Ovary (tissue), 9 donors: Measurements from ENCODE around the gene ARHGEF26. TPM values are rescaled to one million over a fixed set of nuclear protein-coding genes. Genes with fewer than 3 reads are reported as not detected.

Experiments
- DNase-seq, 5 donors: peaks; one replicate each; pipeline ENCODE4 v3.0.0-alpha.2; 2019 to 2020
- H3K27ac ChIP-seq, 2 donors: fragments of 200-600 bp; one replicate each; pipeline versions ENCODE4 v1.5.1 to v1.8.0; 2019 to 2022
- H3K27me3 ChIP-seq: fragments of 200-600 bp; one replicate; pipeline ENCODE4 v1.8.0; 2022
- H3K36me3 ChIP-seq: fragments of 200-600 bp; sonication (generic); one replicate; pipeline ENCODE4 v1.5.1; 2019
- H3K4me1 ChIP-seq: one replicate; pipeline ENCODE4 v1.8.1; 2013; ENCODE audit warnings: mild to moderate bottlenecking, moderate library complexity; ENCODE audit not compliant: insufficient read depth
- H3K4me3 ChIP-seq: fragments of 200-600 bp; sonication (generic); one replicate; pipeline ENCODE4 v1.5.1; 2017
- H3K9me3 ChIP-seq, 2 donors: fragments of 200-600 bp in 1 of 2; sonication (generic) in 1 of 2; one replicate each; pipeline versions ENCODE4 v1.5.1 to v1.8.1; 2013 to 2019; ENCODE audit warnings: mild to moderate bottlenecking in 1 of 2, moderate library complexity in 1 of 2
- CTCF ChIP-seq, 3 donors: fragments of 450-650 bp in 2 of 3; fragments of 200-600 bp in 1 of 3; IDR thresholded peaks; one replicate each; pipeline versions ENCODE4 v1.5.1 to v1.8.0; 2016 to 2022; ENCODE audit warnings: antibody characterized with exemption in 3 of 3, mild to moderate bottlenecking in 1 of 3
- EP300 ChIP-seq: sonication (generic); formaldehyde crosslinking; IDR thresholded peaks from one replicate; pipeline ENCODE4 v1.6.1; 2017; ENCODE audit warnings: antibody characterized with exemption
- POLR2A ChIP-seq: fragments of 450-650 bp; IDR thresholded peaks from one replicate; pipeline ENCODE4 v1.6.1; 2017; ENCODE audit warnings: antibody characterized with exemption, mild to moderate bottlenecking, moderate library complexity
- WGBS, 3 donors: extraction: QIAGEN DNeasy Blood & Tissue Kit in 1 of 3; methylation state at CpG; one replicate each; pipeline versions ENCODE4 v1.1.5 to v1.1.7; 2013 to 2017; 5-methylcytosine and 5-hydroxymethylcytosine counted together
- intact Hi-C, 4 donors: fragments of 100-400 bp; cut with DNase I; formaldehyde crosslinking; loops; one replicate each; pipeline versions ENCODE4 v1.11.0 to v1.15.1; 2022 to 2023
- polyA plus RNA-seq, 2 donors: library from polyadenylated mRNA; stranded (reverse); fragments of 200-250 nt in 1 of 2; fragments of 350-450 nt in 1 of 2; fragmentation: Illumina TruSeq in 1 of 2; extraction: RNeasy Lipid Tissue Mini Kit (QIAGEN cat#74804) in 1 of 2; gene quantifications; one replicate each; pipeline ENCODE4 v1.2.3, GENCODE V29; 2013 to 2014
- total RNA-seq, 7 donors: library from RNA; depleted of rRNA in 2 of 7; stranded (reverse); fragments of >200 nt in 2 of 7; fragmentation: NEBNext Ultra II Directional in 3 of 7; extraction: Animal tissue kit (Norgen Biotek cat#: 25700) in 3 of 7; gene quantifications; one replicate each; pipeline versions ENCODE4 v1.1.0 to v1.2.4, GENCODE V29; 2016 to 2023
- donor health status: DM: no; HTN: no; CAD: no; lungs with moderate emphysema.
- donor health status: DM: no; HTN: no; CAD: no.
- donor health status: Bipolar disorder and iron deficiency.
- donor health status: DM: yes; HTN: yes; CAD: no.
- donor health status: DM: no; HTN: no; CAD: no.
- donor health status: DM: yes; HTN: yes; CAD: no.

Gene ARHGEF26
- total and polyA plus RNA-seq, 9 donors, result 6.9 to 14.4 (median 11.7) TPM

GRCh38 chr3:154182975-154183374, 61.8 kb downstream of the ARHGEF26 start:
- H3K27me3 ChIP-seq, result no peaks in the 10 kb centered on the region
- peaks cover 6% of the 10 kb centered on the region for H3K4me1 ChIP-seq
- intact Hi-C loops, result no loop called here
- H3K4me3 ChIP-seq, result no peak overlapping the region
- no peaks in the 10 kb centered on the region for H3K9me3 ChIP-seq
- H3K36me3 ChIP-seq, result no peaks in the 10 kb centered on the region
- DNase-seq, result no peak
- no peak for TF ChIP-seq CTCF (IDR thresholded peaks at IDR 0.05)
- TF ChIP-seq POLR2A, result no peak
- no peak for TF ChIP-seq EP300
- H3K27ac ChIP-seq, result no peak overlapping the region

- H3K36me3 ChIP-seq, result no peaks in the 10 kb centered on the region
- no peaks in the 10 kb centered on the region for H3K9me3 ChIP-seq
- DNase-seq, result no peak
- TF ChIP-seq POLR2A (no peak), CTCF (IDR thresholded peaks at IDR 0.05) (no peak), EP300 (no peak)
- H3K27ac ChIP-seq, result no peak overlapping the region
- H3K4me1 ChIP-seq, result peaks cover 6% of the 10 kb centered on the region
- WGBS, 3 donors, result 88 to 92% (median 90%) methylated on average over 4 of the region's 4 CpGs
- intact Hi-C loops, result no loop called here
- H3K4me3 ChIP-seq, result no peak overlapping the region
- no peaks in the 10 kb centered on the region for H3K27me3 ChIP-seq
Observed at GRCh38 chr3:154184582-154184981, 63.4 kb downstream of the ARHGEF26 start.

GRCh38 chr3:154188437-154188836, 67.2 kb downstream of the ARHGEF26 start:
- Histone ChIP-seq H3K9me3 (no peaks in the 10 kb centered on the region), H3K4me1 (no peaks in the 10 kb centered on the region), H3K27ac (no peak overlapping the region), H3K4me3 (no peak overlapping the region), H3K27me3 (no peaks in the 10 kb centered on the region), H3K36me3 (no peaks in the 10 kb centered on the region)
- TF ChIP-seq EP300, result no peak
- no peak for TF ChIP-seq POLR2A
- TF ChIP-seq CTCF (IDR thresholded peaks at IDR 0.05), result no peak
- 68 to 79% (median 73%) methylated on average over 3 of the region's 3 CpGs for WGBS, 3 donors
- no peak for DNase-seq
- intact Hi-C loops, result no loop called here

- 88 to 90% (median 88%) methylated on average over 3 of the region's 3 CpGs for WGBS, 3 donors
- Histone ChIP-seq H3K27me3 (no peaks in the 10 kb centered on the region), H3K4me1 (no peaks in the 10 kb centered on the region), H3K9me3 (no peaks in the 10 kb centered on the region), H3K36me3 (no peaks in the 10 kb centered on the region), H3K27ac (no peak overlapping the region), H3K4me3 (no peak overlapping the region)
- intact Hi-C loops, result no loop called here
- no peak for DNase-seq
- TF ChIP-seq CTCF (IDR thresholded peaks at IDR 0.05) (no peak), EP300 (no peak), POLR2A (no peak)
Observed at GRCh38 chr3:154188846-154189245, 67.7 kb downstream of the ARHGEF26 start.

GRCh38 chr3:154191520-154191919, 70.3 kb downstream of the ARHGEF26 start:
- DNase-seq, result no peak
- Histone ChIP-seq H3K9me3 (no peaks in the 10 kb centered on the region), H3K4me3 (no peak overlapping the region), H3K27me3 (no peaks in the 10 kb centered on the region), H3K4me1 (no peaks in the 10 kb centered on the region), H3K27ac (no peak overlapping the region), H3K36me3 (no peaks in the 10 kb centered on the region)
- intact Hi-C loops, result no loop called here
- 96 to 100% (median 97%) methylated on average over 1 of the region's 1 CpG for WGBS, 3 donors
- TF ChIP-seq EP300 (no peak), CTCF (IDR thresholded peaks at IDR 0.05) (no peak), POLR2A (no peak)
